Dendritic cell treated with granulocyte-macrophage colony-stimulating factor and Interleukin-4, amounts not matched to agents 40 ng/mL and 50 ng/mL, for 4 days (primary cell): ENCODE results near the gene SNN.

Experiments used
- H3K27ac Mint-ChIP-seq: one replicate; pipeline ENCODE4 v1.8.0; 2022; ENCODE audit warnings: mild to moderate bottlenecking, mixed read lengths
- H3K27me3 Mint-ChIP-seq: one replicate; pipeline ENCODE4 v1.8.0; 2022; ENCODE audit warnings: mild to moderate bottlenecking, mixed read lengths
- H3K36me3 Mint-ChIP-seq: one replicate; pipeline ENCODE4 v1.8.0; 2022; ENCODE audit warnings: low read depth, mixed read lengths
- H3K4me1 Mint-ChIP-seq: one replicate; pipeline ENCODE4 v1.8.0; 2022; ENCODE audit warnings: low read depth, mixed read lengths
- H3K4me3 Mint-ChIP-seq: one replicate; pipeline ENCODE4 v1.8.0; 2022; ENCODE audit warnings: mild to moderate bottlenecking, moderate library complexity, mixed read lengths
- H3K9me3 Mint-ChIP-seq: one replicate; pipeline ENCODE4 v1.8.0; 2022; ENCODE audit warnings: mixed read lengths
- intact Hi-C: fragments of 100-400 bp; cut with micrococcal nuclease; formaldehyde crosslinking; loops from one replicate; pipeline ENCODE4 v1.15.0; 2022

SNN gene

GRCh38 chr16:11674818-11675560 lies 6.7 kb downstream of the SNN start:
- Mint-ChIP-seq H3K27ac (no peak overlapping the region), H3K36me3 (peaks cover 96% of the 10 kb centered on the region), H3K4me1 (peaks cover 98% of the 10 kb centered on the region), H3K4me3 (no peak overlapping the region), H3K9me3 (no peaks in the 10 kb centered on the region), H3K27me3 (peaks cover 15% of the 10 kb centered on the region)
- intact Hi-C loops, result no loop called here

GRCh38 chr16:11675561-11676511 lies 7.6 kb downstream of the SNN start:
- Mint-ChIP-seq H3K4me3 (no peak overlapping the region), H3K9me3 (no peaks in the 10 kb centered on the region), H3K4me1 (peaks cover 98% of the 10 kb centered on the region), H3K36me3 (peaks cover 96% of the 10 kb centered on the region), H3K27ac (no peak overlapping the region), H3K27me3 (peaks cover 12% of the 10 kb centered on the region)
- intact Hi-C loops, result no loop called here

GRCh38 chr16:11676799-11677198 lies 8.5 kb downstream of the SNN start:
- peak overlapping the region; percentile 61 for H3K27ac Mint-ChIP-seq
- no peaks in the 10 kb centered on the region for H3K9me3 Mint-ChIP-seq
- H3K4me3 Mint-ChIP-seq, result no peak overlapping the region
- peaks cover 6% of the 10 kb centered on the region for H3K27me3 Mint-ChIP-seq
- H3K4me1 Mint-ChIP-seq, result peaks cover 98% of the 10 kb centered on the region
- H3K36me3 Mint-ChIP-seq, result peaks cover 96% of the 10 kb centered on the region
- intact Hi-C loops, result no loop called here

GRCh38 chr16:11677451-11677951 lies 9.2 kb downstream of the SNN start:
- H3K27ac Mint-ChIP-seq, result peak overlapping the region; percentile 61
- no peaks in the 10 kb centered on the region for H3K9me3 Mint-ChIP-seq
- H3K36me3 Mint-ChIP-seq, result peaks cover 96% of the 10 kb centered on the region
- intact Hi-C loops, result no loop called here
- H3K4me3 Mint-ChIP-seq, result no peak overlapping the region
- H3K27me3 Mint-ChIP-seq, result peaks cover 6% of the 10 kb centered on the region
- H3K4me1 Mint-ChIP-seq, result peaks cover 98% of the 10 kb centered on the region

GRCh38 chr16:11677959-11678881 lies 10.0 kb downstream of the SNN start:
- Mint-ChIP-seq H3K36me3 (peaks cover 98% of the 10 kb centered on the region), H3K27me3 (peaks cover 6% of the 10 kb centered on the region), H3K4me1 (peaks cover 98% of the 10 kb centered on the region), H3K4me3 (peak overlapping the region; percentile 1), H3K27ac (peak overlapping the region; percentile 61), H3K9me3 (no peaks in the 10 kb centered on the region)
- intact Hi-C loops, result no loop called here

GRCh38 chr16:11679250-11679649 lies 11.0 kb downstream of the SNN start:
- Mint-ChIP-seq H3K36me3 (peaks cover 98% of the 10 kb centered on the region), H3K9me3 (no peaks in the 10 kb centered on the region), H3K4me1 (peaks cover 97% of the 10 kb centered on the region), H3K27ac (no peak overlapping the region), H3K27me3 (peaks cover 4% of the 10 kb centered on the region), H3K4me3 (no peak overlapping the region)
- intact Hi-C loops, result no loop called here

- Mint-ChIP-seq H3K27me3 (no peaks in the 10 kb centered on the region), H3K4me3 (no peak overlapping the region), H3K9me3 (no peaks in the 10 kb centered on the region), H3K27ac (no peak overlapping the region), H3K4me1 (peaks cover 88% of the 10 kb centered on the region), H3K36me3 (peaks cover 98% of the 10 kb centered on the region)
- intact Hi-C loops, result no loop called here
Observed at GRCh38 chr16:11679941-11680911, 12.0 kb downstream of the SNN start.

GRCh38 chr16:11681556-11681955 lies 13.3 kb downstream of the SNN start:
- H3K9me3 Mint-ChIP-seq, result no peaks in the 10 kb centered on the region
- H3K27ac Mint-ChIP-seq, result no peak overlapping the region
- H3K36me3 Mint-ChIP-seq, result peaks cover 98% of the 10 kb centered on the region
- peaks cover 80% of the 10 kb centered on the region for H3K4me1 Mint-ChIP-seq
- H3K27me3 Mint-ChIP-seq, result no peaks in the 10 kb centered on the region
- intact Hi-C loops, result no loop called here
- no peak overlapping the region for H3K4me3 Mint-ChIP-seq

- intact Hi-C loops, result no loop called here
- H3K4me3 Mint-ChIP-seq, result no peak overlapping the region
- peaks cover 78% of the 10 kb centered on the region for H3K4me1 Mint-ChIP-seq
- H3K36me3 Mint-ChIP-seq, result peaks cover 98% of the 10 kb centered on the region
- peak overlapping the region; percentile 61 for H3K27ac Mint-ChIP-seq
- H3K27me3 Mint-ChIP-seq, result no peaks in the 10 kb centered on the region
- no peaks in the 10 kb centered on the region for H3K9me3 Mint-ChIP-seq
Observed at GRCh38 chr16:11681976-11682654, 13.9 kb downstream of the SNN start.

GRCh38 chr16:11682655-11683096 lies 14.4 kb downstream of the SNN start:
- no peak overlapping the region for H3K4me3 Mint-ChIP-seq
- H3K9me3 Mint-ChIP-seq, result no peaks in the 10 kb centered on the region
- H3K4me1 Mint-ChIP-seq, result peaks cover 78% of the 10 kb centered on the region
- H3K27me3 Mint-ChIP-seq, result no peaks in the 10 kb centered on the region
- peaks cover 98% of the 10 kb centered on the region for H3K36me3 Mint-ChIP-seq
- intact Hi-C loops, result no loop called here
- H3K27ac Mint-ChIP-seq, result peak overlapping the region; percentile 61

- Mint-ChIP-seq H3K27ac (peak overlapping the region; percentile 61), H3K36me3 (peaks cover 98% of the 10 kb centered on the region), H3K9me3 (no peaks in the 10 kb centered on the region), H3K4me1 (peaks cover 77% of the 10 kb centered on the region), H3K4me3 (no peak overlapping the region), H3K27me3 (no peaks in the 10 kb centered on the region)
- intact Hi-C loops, result no loop called here
Observed at GRCh38 chr16:11683145-11683544, 14.9 kb downstream of the SNN start.
